ENCODE measurements around the gene NISCH.

The NISCH gene

DNA sequence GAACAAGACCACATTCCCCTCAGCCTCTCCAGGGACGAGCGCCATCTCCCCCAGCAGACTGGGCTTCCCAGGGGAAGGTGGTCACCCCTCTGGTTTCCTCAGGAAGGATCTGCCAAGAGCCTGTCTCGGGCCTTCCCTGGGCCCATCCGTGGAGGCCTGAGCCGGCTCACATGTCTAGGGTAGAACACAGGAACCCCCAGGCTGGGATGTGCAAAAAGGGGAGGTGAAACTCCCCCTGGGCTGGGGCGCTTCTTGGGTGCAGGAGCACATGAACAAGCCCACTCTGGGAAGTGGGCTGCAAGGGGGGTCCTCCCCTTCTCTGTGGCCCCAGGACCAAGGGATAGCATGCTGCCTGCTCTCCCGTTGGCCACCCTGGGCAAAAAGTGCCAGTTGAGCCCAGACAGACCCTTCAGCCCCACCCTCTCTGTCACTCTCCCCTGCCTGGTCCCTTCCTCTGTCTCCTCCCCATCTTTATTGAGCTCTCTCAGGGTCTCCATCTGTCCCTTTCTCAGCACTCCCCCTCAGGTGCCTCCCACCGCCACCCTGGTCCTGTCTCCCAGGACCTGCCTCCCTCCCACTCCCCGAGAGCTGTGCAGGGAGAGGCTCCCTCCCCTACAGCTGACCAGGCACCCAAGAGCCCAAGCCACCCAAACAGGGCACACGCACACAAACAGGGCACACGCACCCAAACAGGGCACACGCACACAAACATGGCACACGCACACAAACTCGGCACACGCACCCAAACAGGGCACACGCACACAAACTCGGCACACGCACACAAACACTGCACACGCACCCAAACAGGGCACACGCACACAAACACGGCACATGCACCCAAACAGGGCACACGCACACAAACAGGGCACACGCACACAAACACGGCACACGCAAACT, 11.4 kb upstream of the NISCH start:
- Histone ChIP-seq H3K27me3 (ENCODE audit: control insufficient read depth, insufficient read depth, low read length) (no peaks in the 10 kb centered on the region), H3K4me1 (ENCODE audit: control insufficient read depth, low read depth, low read length) (no peaks in the 10 kb centered on the region), H3K27ac (ENCODE audit: low read length) (no peak overlapping the region), H3K36me3 (ENCODE audit: control insufficient read depth, low read depth, low read length) (no peaks in the 10 kb centered on the region), H3K9me3 (ENCODE audit: control insufficient read depth, low read depth, low read length) (no peaks in the 10 kb centered on the region), H3K9ac (ENCODE audit: low read length) (no peak overlapping the region), H3K4me3 (ENCODE audit: low read length) (peak overlapping the region; percentile 10)

DNA sequence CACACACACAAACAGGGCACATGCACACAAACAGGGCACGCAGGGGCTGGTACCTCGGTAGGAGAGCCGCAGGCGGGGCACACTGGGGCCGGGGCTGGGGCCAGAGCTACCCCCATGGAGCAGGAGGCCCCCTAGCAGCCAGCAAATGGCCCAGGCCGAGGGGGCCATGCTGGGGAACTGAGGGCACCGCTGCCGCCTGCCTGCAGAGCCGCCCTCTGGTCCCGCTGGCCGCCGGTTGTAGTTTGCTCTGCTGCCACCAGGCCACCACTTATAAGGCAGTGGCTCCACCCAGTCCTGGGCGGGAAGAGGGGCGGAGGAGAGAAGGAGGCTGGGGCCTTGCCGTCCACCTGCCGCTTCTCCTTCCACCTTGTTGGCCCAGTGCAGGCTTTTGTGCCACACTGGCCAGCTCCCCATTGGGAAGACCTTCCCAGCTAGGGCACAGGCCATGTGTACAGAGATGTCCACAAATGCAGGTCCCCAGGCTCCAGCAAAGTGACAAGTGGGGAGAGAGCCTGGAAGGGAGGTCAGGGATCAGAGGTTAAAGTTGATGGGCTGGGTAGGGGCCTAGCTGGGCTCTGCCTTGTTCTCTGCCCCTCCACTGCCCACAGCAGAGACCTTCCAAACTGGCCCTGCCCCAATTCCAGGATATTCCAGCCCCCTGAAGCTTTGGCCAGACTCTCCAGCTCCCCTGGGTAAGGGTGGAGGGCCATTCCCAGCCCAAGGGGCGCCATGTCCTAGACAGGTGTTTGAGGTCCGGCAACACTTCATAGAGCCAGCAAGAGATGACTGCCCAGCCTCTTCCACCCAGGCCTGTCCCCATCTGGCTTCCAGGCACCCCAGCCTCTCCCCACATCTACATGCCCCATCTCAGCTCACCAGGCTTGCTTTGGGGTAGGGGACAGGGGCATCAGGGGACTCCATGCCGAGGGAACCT, 10.3 kb upstream of the NISCH start, which contains the start of gene SEMA3G:
SEMA3G (minus strand) TSS at position 244 of the 934 bp plus-strand sequence; CDS start at position 168, 76 bp downstream.
- Histone ChIP-seq H3K4me1 (ENCODE audit: control insufficient read depth, low read depth, low read length) (no peaks in the 10 kb centered on the region), H3K36me3 (ENCODE audit: control insufficient read depth, low read depth, low read length) (no peaks in the 10 kb centered on the region), H3K9ac (ENCODE audit: low read length) (no peak within 1 kb of the TSS), H3K9me3 (ENCODE audit: control insufficient read depth, low read depth, low read length) (no peaks in the 10 kb centered on the region), H3K4me3 (ENCODE audit: low read length) (peak within 1 kb of the TSS; percentile 10), H3K27ac (ENCODE audit: low read length) (no peak within 1 kb of the TSS), H3K27me3 (ENCODE audit: control insufficient read depth, insufficient read depth, low read length) (no peaks in the 10 kb centered on the region)

GRCh38 chr3:52446042-52446441, 9.4 kb upstream of the NISCH start:
- H3K4me3 ChIP-seq (ENCODE audit: low read length), result no peak overlapping the region
- no peaks in the 10 kb centered on the region for H3K27me3 ChIP-seq (ENCODE audit: control insufficient read depth, insufficient read depth, low read length)
- no peak overlapping the region for H3K27ac ChIP-seq (ENCODE audit: low read length)
- no peaks in the 10 kb centered on the region for H3K9me3 ChIP-seq (ENCODE audit: control insufficient read depth, low read depth, low read length)
- H3K9ac ChIP-seq (ENCODE audit: low read length), result no peak overlapping the region
- H3K4me1 ChIP-seq (ENCODE audit: control insufficient read depth, low read depth, low read length), result no peaks in the 10 kb centered on the region
- no peaks in the 10 kb centered on the region for H3K36me3 ChIP-seq (ENCODE audit: control insufficient read depth, low read depth, low read length)

DNA sequence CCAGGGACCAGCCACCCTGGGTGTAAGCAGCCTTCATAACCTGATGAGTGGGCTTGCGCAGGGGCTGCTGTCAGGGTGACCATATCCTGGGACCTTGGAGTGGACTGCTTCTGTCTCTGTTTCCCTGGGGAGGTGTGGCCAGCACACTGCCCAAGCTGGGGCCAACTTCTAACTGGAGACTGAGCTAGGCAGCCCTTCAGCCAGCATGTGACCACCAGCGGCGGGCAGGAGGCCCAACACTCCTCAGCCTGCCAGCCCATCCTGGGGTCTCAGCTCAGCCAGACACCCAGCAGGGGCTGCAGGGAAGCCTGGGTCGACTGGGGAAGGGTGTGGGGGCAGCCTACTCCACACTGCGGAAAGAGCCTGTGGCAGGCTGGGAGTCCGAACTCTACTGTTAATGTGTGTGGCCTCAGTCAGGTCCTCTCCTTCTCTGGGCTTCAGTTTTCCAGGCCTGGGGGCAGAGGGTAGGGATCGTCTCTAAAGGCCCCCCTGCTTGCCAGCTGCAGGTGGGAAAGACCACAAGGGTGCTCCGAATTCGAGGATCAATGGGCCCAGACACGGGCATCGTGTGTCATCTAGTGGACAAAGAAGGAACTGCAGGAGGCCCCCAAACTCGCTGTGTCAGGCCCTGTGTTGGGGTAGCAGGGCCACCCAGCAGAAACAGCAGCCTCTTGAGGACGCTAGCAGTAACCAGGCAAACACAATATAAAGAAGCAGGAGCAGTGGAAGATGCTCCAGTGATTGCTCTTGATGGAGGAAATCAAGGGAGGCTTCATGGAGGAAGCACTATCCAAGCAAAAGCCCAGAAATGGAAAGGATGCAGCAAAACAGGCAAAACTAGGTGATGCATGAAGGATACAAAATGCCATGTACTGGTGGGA, 8.5 kb upstream of the NISCH start:
- Histone ChIP-seq H3K27ac (ENCODE audit: low read length) (no peak overlapping the region), H3K36me3 (ENCODE audit: control insufficient read depth, low read depth, low read length) (no peaks in the 10 kb centered on the region), H3K4me1 (ENCODE audit: control insufficient read depth, low read depth, low read length) (no peaks in the 10 kb centered on the region), H3K27me3 (ENCODE audit: control insufficient read depth, insufficient read depth, low read length) (no peaks in the 10 kb centered on the region), H3K9ac (ENCODE audit: low read length) (no peak overlapping the region), H3K9me3 (ENCODE audit: control insufficient read depth, low read depth, low read length) (no peaks in the 10 kb centered on the region), H3K4me3 (ENCODE audit: low read length) (no peak overlapping the region)

DNA sequence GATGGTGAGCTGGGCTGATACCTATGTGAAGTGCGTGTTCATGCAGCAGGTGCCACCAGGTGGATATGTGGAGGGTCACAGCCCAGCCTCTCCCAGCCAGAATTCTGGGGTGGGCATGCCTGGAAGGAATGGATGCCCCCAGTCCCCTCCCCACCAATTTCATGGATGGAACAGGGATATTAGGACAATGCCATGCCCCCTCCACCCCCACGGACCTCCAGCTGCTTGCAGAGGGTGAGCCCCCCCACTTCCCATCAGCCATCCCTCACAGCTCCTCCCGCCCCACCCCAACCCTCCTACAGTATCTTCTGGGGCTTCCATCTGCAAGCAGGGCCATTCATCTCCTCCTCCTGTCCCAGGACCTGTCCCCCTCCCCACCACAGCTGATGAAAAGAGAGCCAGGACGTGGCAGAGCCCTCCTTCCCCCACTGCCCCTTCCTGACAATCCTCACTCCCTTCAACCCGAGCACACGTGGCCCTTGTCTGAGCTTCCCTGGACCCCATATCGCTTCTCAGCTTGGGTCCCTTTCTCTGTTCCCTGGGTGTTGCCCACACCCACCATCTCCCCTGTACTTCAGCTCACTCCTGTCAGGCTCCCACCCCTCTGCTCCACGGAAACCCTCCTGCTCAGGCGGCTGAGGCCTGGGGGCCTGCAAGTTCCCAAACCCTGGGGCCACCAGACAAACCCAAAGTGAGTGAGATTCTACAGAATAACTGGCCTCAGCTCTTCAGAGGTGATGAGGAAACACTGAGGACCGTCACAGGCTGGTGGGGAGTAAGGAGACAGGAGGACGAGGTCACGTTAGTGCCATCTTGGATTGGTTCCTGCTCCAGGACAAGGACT, 7.7 kb upstream of the NISCH start:
- Histone ChIP-seq H3K27ac (ENCODE audit: low read length) (no peak overlapping the region), H3K27me3 (ENCODE audit: control insufficient read depth, insufficient read depth, low read length) (no peaks in the 10 kb centered on the region), H3K9me3 (ENCODE audit: control insufficient read depth, low read depth, low read length) (no peaks in the 10 kb centered on the region), H3K4me3 (ENCODE audit: low read length) (no peak overlapping the region), H3K36me3 (ENCODE audit: control insufficient read depth, low read depth, low read length) (no peaks in the 10 kb centered on the region), H3K4me1 (ENCODE audit: control insufficient read depth, low read depth, low read length) (no peaks in the 10 kb centered on the region), H3K9ac (ENCODE audit: low read length) (no peak overlapping the region)

DNA sequence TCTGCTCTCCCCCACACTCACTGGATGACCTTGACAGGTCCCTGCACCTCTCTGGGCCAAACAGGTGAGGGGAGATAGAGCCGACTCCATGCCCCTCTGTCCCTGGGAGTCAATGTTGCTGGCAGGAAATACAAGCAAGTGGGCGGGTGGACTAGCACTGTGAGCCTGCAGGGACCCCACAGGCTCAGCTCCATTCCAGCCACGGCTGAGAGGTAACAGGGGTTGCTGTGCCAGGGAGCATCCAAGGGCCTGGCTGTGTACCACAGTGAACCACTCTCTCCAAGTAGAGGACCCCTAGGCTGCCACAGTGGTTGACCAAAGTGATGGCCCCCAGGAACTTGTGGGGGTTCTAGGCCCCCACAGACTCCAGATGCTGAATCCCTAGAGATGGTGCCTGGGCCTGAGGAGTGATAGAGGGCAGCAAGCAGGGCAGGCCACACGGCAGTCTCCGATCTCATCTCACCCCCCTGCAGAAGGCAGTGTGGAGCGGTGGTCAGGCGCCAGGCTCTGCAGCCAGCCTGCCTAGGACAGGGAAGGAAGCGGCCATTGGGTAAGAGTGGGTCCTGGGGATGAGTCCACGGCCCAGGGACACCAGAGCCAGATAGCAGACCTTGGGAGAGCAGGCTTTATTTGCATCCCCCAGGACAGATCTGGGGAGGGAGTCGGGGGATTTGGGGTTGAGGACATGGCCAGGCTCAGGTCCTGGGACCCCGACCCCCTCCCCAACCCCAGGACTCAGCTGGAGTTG, 4.7 kb upstream of the NISCH start:
- H3K27ac ChIP-seq (ENCODE audit: low read length), result no peak overlapping the region
- no peak overlapping the region for H3K4me3 ChIP-seq (ENCODE audit: low read length)
- peaks cover 8% of the 10 kb centered on the region for H3K4me1 ChIP-seq (ENCODE audit: control insufficient read depth, low read depth, low read length)
- no peaks in the 10 kb centered on the region for H3K9me3 ChIP-seq (ENCODE audit: control insufficient read depth, low read depth, low read length)
- H3K27me3 ChIP-seq (ENCODE audit: control insufficient read depth, insufficient read depth, low read length), result no peaks in the 10 kb centered on the region
- H3K36me3 ChIP-seq (ENCODE audit: control insufficient read depth, low read depth, low read length), result no peaks in the 10 kb centered on the region
- H3K9ac ChIP-seq (ENCODE audit: low read length), result no peak overlapping the region

GRCh38 chr3:52451237-52452083, 3.9 kb upstream of the NISCH start:
- no peaks in the 10 kb centered on the region for H3K36me3 ChIP-seq (ENCODE audit: control insufficient read depth, low read depth, low read length)
- H3K9me3 ChIP-seq (ENCODE audit: control insufficient read depth, low read depth, low read length), result no peaks in the 10 kb centered on the region
- no peaks in the 10 kb centered on the region for H3K27me3 ChIP-seq (ENCODE audit: control insufficient read depth, insufficient read depth, low read length)
- H3K27ac ChIP-seq (ENCODE audit: low read length), result no peak overlapping the region
- H3K4me3 ChIP-seq (ENCODE audit: low read length), result no peak overlapping the region
- peaks cover 8% of the 10 kb centered on the region for H3K4me1 ChIP-seq (ENCODE audit: control insufficient read depth, low read depth, low read length)
- no peak overlapping the region for H3K9ac ChIP-seq (ENCODE audit: low read length)

DNA sequence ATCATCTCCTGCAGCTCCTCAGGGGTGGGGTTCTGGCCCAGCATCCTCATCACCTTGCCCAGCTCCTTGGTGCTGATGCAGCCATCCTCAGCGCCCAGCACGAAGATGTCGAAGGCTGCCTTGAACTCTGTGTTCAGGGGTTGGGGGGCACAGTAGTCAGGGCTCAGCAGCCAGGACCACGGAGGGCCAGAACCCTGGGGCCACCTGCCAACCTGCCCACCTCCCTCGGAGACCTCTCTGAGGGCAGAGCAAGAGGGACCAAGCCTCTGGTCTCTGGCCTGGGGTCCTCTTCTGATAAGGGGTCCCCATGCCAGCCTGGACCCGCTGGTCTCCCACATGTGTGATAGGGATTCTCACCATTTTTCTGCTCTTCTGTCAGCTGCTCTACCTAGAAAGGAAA, 3.3 kb upstream of the NISCH start:
- peaks cover 8% of the 10 kb centered on the region for H3K4me1 ChIP-seq (ENCODE audit: control insufficient read depth, low read depth, low read length)
- no peaks in the 10 kb centered on the region for H3K27me3 ChIP-seq (ENCODE audit: control insufficient read depth, insufficient read depth, low read length)
- no peaks in the 10 kb centered on the region for H3K9me3 ChIP-seq (ENCODE audit: control insufficient read depth, low read depth, low read length)
- H3K4me3 ChIP-seq (ENCODE audit: low read length), result no peak overlapping the region
- no peak overlapping the region for H3K9ac ChIP-seq (ENCODE audit: low read length)
- H3K27ac ChIP-seq (ENCODE audit: low read length), result no peak overlapping the region
- H3K36me3 ChIP-seq (ENCODE audit: control insufficient read depth, low read depth, low read length), result no peaks in the 10 kb centered on the region

- Histone ChIP-seq H3K9ac (ENCODE audit: low read length) (no peak overlapping the region), H3K4me1 (ENCODE audit: control insufficient read depth, low read depth, low read length) (peaks cover 8% of the 10 kb centered on the region), H3K27me3 (ENCODE audit: control insufficient read depth, insufficient read depth, low read length) (no peaks in the 10 kb centered on the region), H3K36me3 (ENCODE audit: control insufficient read depth, low read depth, low read length) (peaks cover 2% of the 10 kb centered on the region), H3K9me3 (ENCODE audit: control insufficient read depth, low read depth, low read length) (no peaks in the 10 kb centered on the region), H3K27ac (ENCODE audit: low read length) (no peak overlapping the region), H3K4me3 (ENCODE audit: low read length) (no peak overlapping the region)
Measured at GRCh38 chr3:52452570-52453221, 2.7 kb upstream of the NISCH start.
